Measurements from ENCODE around the gene RRAGD.

The RRAGD gene

DNA sequence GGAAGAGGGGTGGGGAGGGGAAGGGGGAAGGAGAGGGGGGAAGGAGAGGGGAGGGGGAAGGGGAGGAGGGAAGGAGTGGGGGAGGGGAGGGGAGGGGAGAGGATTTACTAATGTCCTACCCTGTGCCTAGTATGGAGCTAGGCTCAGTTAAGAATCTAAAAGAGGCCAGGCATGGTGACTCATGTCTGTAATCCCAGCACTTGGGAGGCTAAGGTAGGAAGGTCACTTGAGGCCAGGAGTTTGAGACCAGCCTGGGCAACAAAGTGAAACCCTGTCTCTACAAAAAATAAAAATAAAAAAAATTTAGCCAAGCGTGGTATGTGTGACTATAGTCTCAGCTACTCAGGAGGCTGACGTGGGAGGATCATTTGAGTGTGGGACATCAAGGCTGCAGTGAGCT is 72.5 kb downstream of the RRAGD start:
- peak in 1 of 2 experiments; percentile 11 for DNase-seq

DNA sequence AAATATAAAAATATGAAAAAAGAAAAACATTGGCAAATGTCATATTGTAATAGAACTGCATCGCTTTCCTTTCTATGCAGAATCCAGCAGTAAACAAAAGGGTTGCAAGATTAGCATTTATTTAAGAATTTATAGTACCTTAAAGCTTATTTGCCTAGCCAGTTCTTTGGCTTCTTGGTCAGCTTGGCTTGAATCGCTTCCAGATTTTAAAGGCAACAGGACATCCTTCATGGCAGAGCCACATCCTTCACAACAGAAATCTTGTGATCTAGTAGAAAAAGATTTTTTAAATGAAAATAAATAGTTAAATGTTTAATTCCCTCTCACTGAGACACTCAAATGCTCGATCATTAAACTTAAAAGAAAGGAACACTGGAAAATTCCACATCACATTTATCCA is 76.9 kb downstream of the RRAGD start:
- no peak for DNase-seq

DNA sequence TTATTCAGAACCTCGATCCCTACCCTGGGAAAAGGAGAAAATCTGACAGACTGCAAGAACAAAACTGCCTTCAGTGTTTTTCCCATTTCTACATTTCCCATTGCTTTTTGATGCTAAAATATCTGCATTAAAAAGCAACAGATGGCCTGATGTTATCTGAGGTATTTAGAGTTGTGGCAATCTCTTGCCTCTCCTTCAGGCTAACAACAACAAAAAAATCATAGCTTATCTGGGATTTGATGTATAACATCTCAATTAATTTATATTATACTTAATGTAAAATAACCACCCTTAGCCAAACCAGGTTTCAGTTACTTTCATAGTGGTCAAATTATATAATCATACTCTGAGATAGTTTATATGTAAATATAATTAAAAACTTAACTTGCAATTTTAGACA is 81.2 kb downstream of the RRAGD start:
- no peak for DNase-seq

DNA sequence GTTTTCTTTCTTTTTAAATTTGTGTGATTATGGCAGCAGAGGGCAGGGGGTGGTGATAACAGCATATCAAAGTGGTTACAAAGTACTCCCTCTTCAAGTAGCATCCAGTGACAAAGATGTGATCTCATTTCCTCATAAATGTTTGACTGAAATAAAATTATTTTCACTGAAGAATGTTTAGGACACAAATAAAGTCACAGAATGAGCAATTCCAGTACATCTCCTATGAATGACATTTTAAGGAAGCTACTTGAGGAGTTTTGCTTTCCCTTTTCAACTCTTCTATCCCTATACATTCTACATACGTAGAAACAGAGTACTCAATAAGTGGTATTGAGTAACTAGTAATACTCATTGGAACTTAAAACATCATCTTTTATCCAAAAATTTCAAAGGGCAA is 83.1 kb downstream of the RRAGD start:
- no peak for DNase-seq

DNA sequence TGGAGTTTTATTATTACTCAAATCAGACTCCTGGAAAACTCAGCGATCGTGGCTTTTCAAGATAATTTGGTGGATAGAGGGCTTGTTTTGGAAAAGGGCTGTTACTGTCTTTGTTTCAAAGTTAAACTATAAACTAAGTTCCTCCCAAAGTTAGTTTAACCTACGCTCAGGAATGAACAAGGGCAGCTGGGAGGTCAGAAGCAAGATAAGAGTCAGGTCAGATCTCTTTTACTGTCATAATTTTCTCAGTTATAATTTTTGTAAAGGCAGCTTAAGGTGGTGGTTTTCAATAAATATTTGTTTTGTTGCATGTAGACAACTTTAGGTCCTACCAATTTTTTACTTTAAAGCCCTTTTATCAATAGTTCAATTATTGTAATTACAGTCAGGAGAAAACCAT is 87.8 kb downstream of the RRAGD start:
- no peak for DNase-seq

DNA sequence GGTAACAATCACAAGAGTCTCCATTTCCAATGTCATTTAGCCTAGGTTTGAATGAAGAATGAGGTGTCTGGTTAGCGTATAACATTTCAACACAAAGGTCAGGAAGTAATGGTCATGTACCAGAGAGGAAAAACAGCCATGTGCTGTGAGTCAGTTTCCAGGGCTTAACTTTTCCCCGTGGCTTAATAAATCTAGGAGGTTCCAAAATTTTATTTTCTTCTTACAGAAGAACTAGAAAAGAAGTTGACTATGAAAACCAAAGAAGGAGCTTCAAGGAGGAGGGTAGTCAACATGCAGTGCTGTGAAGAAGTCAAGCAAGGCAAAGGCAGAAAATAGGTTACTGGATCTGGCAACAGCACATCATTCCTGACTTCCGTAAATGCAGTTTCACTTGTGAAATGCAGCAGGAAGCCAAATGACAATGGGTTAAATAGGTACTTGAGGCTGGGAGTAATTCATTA is 88.5 kb downstream of the RRAGD start:
- DNase-seq: no peak

DNA sequence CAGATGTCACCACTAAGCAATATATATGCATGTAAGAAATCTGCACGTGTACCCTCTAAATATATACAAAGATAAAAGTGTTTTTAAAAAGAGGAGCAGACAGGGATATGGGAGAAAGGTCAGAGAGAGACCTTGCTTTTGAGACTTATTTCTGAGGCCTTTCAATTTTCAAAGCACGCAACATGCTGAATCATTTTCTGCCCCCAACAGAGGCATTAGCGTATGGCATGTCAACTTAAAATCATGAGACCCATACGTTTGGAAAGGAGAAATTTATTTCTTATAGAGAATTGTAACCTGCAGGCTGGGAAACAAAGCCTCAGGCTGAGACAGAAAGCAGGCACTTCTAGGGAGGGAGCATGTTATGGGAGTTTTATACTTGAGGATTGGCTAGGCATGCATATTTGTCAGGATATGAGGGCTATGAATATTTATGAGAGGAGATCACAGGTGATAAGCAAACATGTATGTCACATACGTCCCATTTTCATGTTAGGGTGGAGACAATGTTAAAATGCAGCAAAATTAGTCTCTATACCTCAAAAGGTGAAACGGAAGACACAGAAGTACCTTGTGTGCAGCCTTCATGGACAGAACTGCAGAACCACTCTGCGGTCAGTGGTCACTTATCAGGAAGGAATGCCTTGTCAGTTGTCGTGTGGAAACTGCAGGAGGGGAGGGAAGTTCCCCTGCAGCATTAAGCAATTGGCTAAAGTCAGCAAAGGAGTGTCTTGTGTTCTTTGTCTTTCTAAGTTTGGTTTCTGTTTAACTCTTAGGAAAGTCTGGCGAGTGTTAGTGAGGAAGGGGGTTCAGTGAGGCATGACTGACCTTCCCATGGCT is 90.7 kb downstream of the RRAGD start:
- no peak for DNase-seq

DNA sequence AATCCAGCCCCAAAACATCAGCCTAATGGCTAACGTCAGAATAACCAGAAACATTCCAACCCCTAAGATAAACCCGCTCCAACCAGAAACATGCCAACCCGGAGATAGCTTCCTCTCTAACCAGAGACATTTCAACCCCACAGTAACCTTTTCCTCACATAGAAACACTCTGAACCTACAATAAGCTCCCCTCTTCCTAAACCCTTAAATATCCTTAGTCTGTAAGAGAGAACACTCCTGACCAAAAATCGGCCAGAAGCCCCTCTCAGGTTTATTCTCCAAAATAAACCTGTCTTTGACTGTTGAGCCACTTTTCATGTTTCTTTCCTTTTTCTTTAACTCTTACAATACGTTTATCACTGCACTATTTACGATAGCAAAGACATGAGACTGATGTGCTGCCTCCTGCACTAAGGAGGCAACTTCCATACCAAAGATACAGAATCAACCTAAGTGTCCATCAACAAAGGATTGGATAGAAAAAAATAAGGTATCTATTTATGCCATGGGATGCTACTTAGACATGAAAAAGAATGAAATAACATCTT is 92.0 kb downstream of the RRAGD start:
- DNase-seq: no peak

DNA sequence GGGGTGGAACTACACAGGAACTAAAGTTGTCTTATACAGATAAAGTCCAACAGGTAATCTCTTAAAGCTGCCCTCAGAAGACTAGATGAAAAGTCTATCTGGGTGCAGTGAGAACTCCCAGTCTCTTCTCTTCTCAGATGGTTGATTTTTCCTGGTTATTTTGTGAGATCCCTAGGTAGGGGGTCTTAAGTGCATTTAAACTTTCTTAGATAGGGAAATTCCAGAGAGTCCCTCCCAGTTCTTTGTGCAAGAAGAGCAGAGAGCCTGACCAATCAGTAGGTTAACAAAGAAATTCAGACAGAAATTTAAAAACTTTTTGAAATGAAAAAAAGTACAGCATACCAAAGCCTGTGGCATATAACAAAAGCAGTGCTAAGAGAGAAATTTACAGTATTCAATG is 95.0 kb downstream of the RRAGD start:
- DNase-seq: no peak

DNA sequence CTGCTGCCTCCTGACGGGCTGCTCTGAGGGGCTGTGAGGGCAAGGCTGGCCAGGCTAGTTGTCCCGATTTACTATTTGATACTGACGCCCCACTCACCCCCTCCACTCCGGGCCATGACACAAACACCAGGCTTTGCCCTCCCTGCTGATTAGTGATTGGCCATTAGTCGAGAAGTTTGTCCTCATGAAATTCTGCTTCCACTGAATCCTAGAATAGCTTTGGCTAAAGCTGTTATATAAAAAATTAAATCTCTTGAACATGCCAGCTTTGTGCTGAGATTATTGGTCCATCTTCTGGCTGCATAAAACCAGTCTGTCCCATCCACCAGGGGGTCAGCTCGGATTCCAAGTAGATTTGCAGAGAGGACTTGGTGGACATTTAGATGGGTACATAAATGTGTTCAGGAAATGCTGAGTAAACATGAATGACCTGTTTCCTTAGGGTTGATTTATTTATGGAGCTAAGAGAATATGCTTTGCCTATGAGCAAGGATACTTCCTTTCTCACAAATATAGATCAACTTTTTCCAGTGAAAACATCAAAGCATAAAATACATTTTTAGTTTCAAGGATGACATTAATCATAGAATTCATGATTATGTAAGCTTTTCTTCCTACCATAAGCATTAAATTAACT is 96.7 kb downstream of the RRAGD start, which contains the start of gene GABRR2:
GABRR2 (minus strand) TSS at position 51 of the 637 bp plus-strand sequence. CDS start 134 bp downstream, outside the sequence.
- DNase-seq: no peak

DNA sequence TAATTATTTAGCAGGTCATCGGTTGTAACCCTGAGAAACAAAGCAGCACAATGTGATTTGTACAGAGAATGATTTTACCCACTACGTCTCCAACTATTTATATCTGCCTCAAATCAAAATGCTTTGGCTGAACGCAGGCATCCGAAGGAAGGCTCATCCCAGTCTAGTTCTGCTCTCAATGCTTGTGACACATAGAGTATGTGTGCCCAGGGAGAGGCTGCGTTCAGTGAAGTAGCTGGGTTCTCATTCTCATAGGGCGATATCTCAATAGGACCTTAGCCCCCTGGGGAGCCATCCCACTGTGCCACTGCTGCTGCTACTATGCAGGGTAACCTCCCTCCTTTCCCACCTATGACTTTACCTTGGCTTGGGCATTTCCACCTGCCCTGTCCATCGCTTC is 97.4 kb downstream of the RRAGD start:
- no peak for DNase-seq

Measured in SW 1271 (cell line).